K562 (cell line): ENCODE data around the gene TMCC2. TPM values are rescaled to one million over a fixed set of nuclear protein-coding genes. Genes with fewer than 3 reads are reported as not detected.
A peak's percentile ranks its signal among the peaks of the same experiment; 100 is the strongest.

Experiments used
- CTCFL ChIP-seq: IDR thresholded peaks from 2 replicates; pipeline ENCODE4 v1.6.1; 2011; ENCODE audit warnings: borderline replicate concordance, low read depth, mild to moderate bottlenecking, moderate library complexity, low read length; ENCODE audit not compliant: insufficient read depth, poor library complexity, severe bottlenecking
- DIDO1 ChIP-seq: fragments of 450-650 bp; IDR thresholded peaks from 2 replicates; pipeline ENCODE4 v1.6.1; 2016; ENCODE audit warnings: low read depth, missing biosample characterization, missing genetic modification characterization
- FOXP4 ChIP-seq: sonication (generic); formaldehyde crosslinking; IDR thresholded peaks from 2 replicates; pipeline ENCODE4 v1.8.0; 2022; ENCODE audit warnings: mild to moderate bottlenecking, missing genetic modification reagents, borderline replicate concordance
- GTF2E2 ChIP-seq: fragments of 200-800 bp; sonication (Bioruptor generic); IDR thresholded peaks from 2 replicates; pipeline ENCODE4 v1.6.1; 2016; ENCODE audit warnings: missing genetic modification characterization, missing compliant biosample characterization
- MECOM ChIP-seq: fragments of 250-450 bp; sonication (Bioruptor Pico); IDR thresholded peaks from 2 replicates; pipeline ENCODE4 v1.8.0; 2022; ENCODE audit warnings: inconsistent platforms
- NFE2 ChIP-seq: IDR thresholded peaks from 2 replicates; pipeline ENCODE4 v1.6.1; 2014; ENCODE audit warnings: antibody characterized with exemption, low read depth
- NFYB ChIP-seq: IDR thresholded peaks from 2 replicates; pipeline ENCODE4 v1.6.1; 2011; ENCODE audit warnings: mild to moderate bottlenecking, moderate library complexity; ENCODE audit not compliant: insufficient read length; ENCODE audit errors: extremely low read depth
- PBX2 ChIP-seq, 2 experiments: IDR thresholded peaks in 1 of 2; conservative IDR thresholded peaks in 1 of 2; 2 replicates each; pipeline ENCODE4 v1.6.1; 2016; ENCODE audit warnings: low read depth in 2 of 2, mild to moderate bottlenecking in 1 of 2, missing compliant biosample characterization in 1 of 2, missing genetic modification characterization in 1 of 2, moderate library complexity in 1 of 2
- U2AF2 ChIP-seq: fragments of 200-400 bp; formaldehyde crosslinking; optimal IDR thresholded peaks from 2 replicates; pipeline ENCODE3; 2017; ENCODE audit warnings: low read depth, mild to moderate bottlenecking, low read length
- ZBTB9 ChIP-seq: fragments of 450-650 bp; formaldehyde crosslinking; IDR thresholded peaks from 2 replicates; pipeline ENCODE4 v1.4.0; 2020; ENCODE audit warnings: mild to moderate bottlenecking, moderate library complexity
- ZNF224 ChIP-seq: sonication (generic); formaldehyde crosslinking; IDR thresholded peaks from 2 replicates; pipeline ENCODE4 v1.8.0; 2022; ENCODE audit warnings: mild to moderate bottlenecking, missing genetic modification reagents
- ZNF507 ChIP-seq: conservative IDR thresholded peaks from 2 replicates; pipeline ENCODE4 v1.6.1; 2017; ENCODE audit warnings: missing genetic modification characterization, missing compliant biosample characterization
- ZNF592 ChIP-seq: fragments of 450-650 bp; IDR thresholded peaks from 2 replicates; pipeline ENCODE4 v1.6.1; 2017; ENCODE audit warnings: antibody characterized with exemption, mild to moderate bottlenecking
- polyA plus RNA-seq, 8 experiments: library from polyadenylated mRNA; depleted of rRNA in 4 of 8; stranded (reverse) in 5 of 8; unstranded in 3 of 8; fragments of >200 nt; fragmentation: Nextera tagmentation in 2 of 8; fragmentation: Illumina TruSeq in 1 of 8; extraction: Ambion mirVana in 2 of 8; extraction: Trizol in 1 of 8; gene quantifications; 2 replicates each; pipeline versions ENCODE4 v1.2.1 to v1.2.3, GENCODE V29; 2011 to 2014; ENCODE audit warnings: inconsistent platforms in 1 of 8, missing spikeins in 1 of 8
- total RNA-seq, 7 experiments: library from RNA; depleted of rRNA in 6 of 7; stranded (reverse); fragments of >200 nt in 6 of 7; fragmentation: Illumina TruSeq in 2 of 7; extraction: Trizol in 2 of 7; gene quantifications; 2 replicates each; pipeline versions ENCODE4 v1.2.1 to v1.2.3, GENCODE V29; 2011 to 2021; ENCODE audit warnings: low replicate concordance in 1 of 7

The TMCC2 gene
- total and polyA plus RNA-seq, 9 of the 15 experiments (the other 6 are each of a cell fraction or from before 2014, with no cell fraction given), result 0.06 to 1.8 (median 0.98) TPM

GRCh38 chr1:205284420-205285144 lies 56.8 kb downstream of the TMCC2 start (continued):
- TF ChIP-seq DIDO1 (tag) (no peak; the same call in 1 of the 2 replicates), ZBTB9 (CRISPR knock-in tag) (no peak), ZNF592 (peak; percentile 72; the same call in 1 of the 2 replicates), FOXP4 (CRISPR knock-in tag) (no peak), ZNF224 (no peak), GTF2E2 (tag) (no peak), ZNF507 (tag) (no peak), PBX2 (CRISPR knock-in tag; IDR thresholded peaks at IDR 0.05; ENCODE audit: low read depth) (no peak), PBX2 (tag; conservative IDR thresholded peaks at IDR 0.05; ENCODE audit: low read depth) (peak; percentile 32; the same call in 1 of the 2 replicates), NFE2 (peak; percentile 72), NFYB (no peak), MECOM (CRISPR knock-in tag) (peak; percentile 72), CTCFL (peak; percentile 66), U2AF2 (no peak)
